GM12864 (cell line): ENCODE measurements around the gene PPARGC1A.

ENCODE experiments used
- DNase-seq: peaks from one replicate; pipeline ENCODE4 v3.0.0-alpha.2; 2011; ENCODE audit warnings: low read depth
- H3K4me3 ChIP-seq: 2 replicates; pipeline ENCODE4 v1.5.1; 2011; ENCODE audit warnings: mild to moderate bottlenecking, low read depth, low read length, control low read depth
- TF ChIP-seq, protein P1 (sequence below): IDR thresholded peaks from 2 replicates; pipeline ENCODE4 v1.5.1; 2011; ENCODE audit warnings: low read depth, mild to moderate bottlenecking, moderate library complexity, low read length, control low read depth, inconsistent platforms; ENCODE audit errors: missing control alignments

PPARGC1A gene

DNA sequence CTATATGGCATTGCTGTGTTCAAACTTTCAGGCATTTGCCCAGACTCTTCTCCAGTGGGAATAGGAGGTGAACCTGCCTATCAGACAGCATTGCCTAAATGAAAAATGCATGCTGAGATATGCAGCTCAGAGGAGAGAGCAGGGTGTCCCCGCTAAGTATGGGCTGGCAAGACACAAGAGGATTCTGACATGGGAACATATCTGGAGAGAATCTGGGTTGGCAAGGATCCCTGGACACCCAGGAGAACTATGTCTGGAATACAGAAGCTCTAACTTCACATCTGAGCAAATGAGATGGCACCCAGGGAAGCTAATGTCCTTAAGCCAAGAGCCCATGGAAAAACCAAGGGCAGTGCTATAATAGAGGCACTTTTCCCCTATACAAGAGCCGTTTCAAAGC, 18.4 kb downstream of the PPARGC1A start:
- no peak for DNase-seq
- TF ChIP-seq, protein P1, sequence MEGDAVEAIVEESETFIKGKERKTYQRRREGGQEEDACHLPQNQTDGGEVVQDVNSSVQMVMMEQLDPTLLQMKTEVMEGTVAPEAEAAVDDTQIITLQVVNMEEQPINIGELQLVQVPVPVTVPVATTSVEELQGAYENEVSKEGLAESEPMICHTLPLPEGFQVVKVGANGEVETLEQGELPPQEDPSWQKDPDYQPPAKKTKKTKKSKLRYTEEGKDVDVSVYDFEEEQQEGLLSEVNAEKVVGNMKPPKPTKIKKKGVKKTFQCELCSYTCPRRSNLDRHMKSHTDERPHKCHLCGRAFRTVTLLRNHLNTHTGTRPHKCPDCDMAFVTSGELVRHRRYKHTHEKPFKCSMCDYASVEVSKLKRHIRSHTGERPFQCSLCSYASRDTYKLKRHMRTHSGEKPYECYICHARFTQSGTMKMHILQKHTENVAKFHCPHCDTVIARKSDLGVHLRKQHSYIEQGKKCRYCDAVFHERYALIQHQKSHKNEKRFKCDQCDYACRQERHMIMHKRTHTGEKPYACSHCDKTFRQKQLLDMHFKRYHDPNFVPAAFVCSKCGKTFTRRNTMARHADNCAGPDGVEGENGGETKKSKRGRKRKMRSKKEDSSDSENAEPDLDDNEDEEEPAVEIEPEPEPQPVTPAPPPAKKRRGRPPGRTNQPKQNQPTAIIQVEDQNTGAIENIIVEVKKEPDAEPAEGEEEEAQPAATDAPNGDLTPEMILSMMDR, result no peak
- no peak overlapping the region for H3K4me3 ChIP-seq

- TF ChIP-seq, protein P1, result no peak
- no peak overlapping the region for H3K4me3 ChIP-seq
- DNase-seq, result no peak
Measured at GRCh38 chr4:23866450-23867075, 23.3 kb downstream of the PPARGC1A start.

- TF ChIP-seq, protein P1, result no peak
- no peak overlapping the region for H3K4me3 ChIP-seq
- no peak for DNase-seq
Measured at GRCh38 chr4:23861897-23862296, 27.9 kb downstream of the PPARGC1A start.

DNA sequence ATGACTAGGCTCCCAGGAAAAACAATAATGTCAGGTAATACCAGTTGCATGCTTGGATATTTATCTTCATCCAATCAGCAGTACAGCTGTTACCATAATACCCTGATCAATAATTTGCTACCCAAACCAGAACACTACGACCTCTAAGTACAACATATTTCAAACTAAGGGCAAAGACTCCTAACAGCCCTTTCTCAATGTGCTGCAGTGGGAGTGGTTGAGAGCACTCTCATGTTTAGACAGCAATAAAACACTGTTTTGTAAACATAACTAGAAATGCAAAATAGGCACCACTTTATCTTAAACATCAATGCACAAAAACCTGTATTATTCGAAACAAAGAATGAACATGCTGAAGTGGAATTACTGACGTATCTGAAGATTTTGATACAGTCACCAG, 28.9 kb downstream of the PPARGC1A start:
- H3K4me3 ChIP-seq, result no peak overlapping the region
- DNase-seq, result no peak
- TF ChIP-seq, protein P1, result no peak

GRCh38 chr4:23857367-23857959, 32.4 kb downstream of the PPARGC1A start:
- no peak overlapping the region for H3K4me3 ChIP-seq
- DNase-seq, result no peak
- TF ChIP-seq, protein P1, result no peak

GRCh38 chr4:23856630-23857029, 33.2 kb downstream of the PPARGC1A start:
- H3K4me3 ChIP-seq, result no peak overlapping the region
- TF ChIP-seq, protein P1, result no peak
- DNase-seq, result no peak
